Fibroblast of the conjunctiva (primary cell): Measurements from ENCODE around the gene CS.
"Not testable (repeated sequence)": the region's sequence is repeated elsewhere in the genome, so short reads cannot be mapped to it uniquely, and the experiment has no call there.

Experiments
- DNase-seq: peaks from one replicate; pipeline ENCODE4 v3.0.0-alpha.2; 2010; ENCODE audit warnings: low read depth

The CS gene

GRCh38 chr12:56321027-56321426 lies 20.9 kb upstream of the CS start:
- DNase-seq, result no peak

DNA sequence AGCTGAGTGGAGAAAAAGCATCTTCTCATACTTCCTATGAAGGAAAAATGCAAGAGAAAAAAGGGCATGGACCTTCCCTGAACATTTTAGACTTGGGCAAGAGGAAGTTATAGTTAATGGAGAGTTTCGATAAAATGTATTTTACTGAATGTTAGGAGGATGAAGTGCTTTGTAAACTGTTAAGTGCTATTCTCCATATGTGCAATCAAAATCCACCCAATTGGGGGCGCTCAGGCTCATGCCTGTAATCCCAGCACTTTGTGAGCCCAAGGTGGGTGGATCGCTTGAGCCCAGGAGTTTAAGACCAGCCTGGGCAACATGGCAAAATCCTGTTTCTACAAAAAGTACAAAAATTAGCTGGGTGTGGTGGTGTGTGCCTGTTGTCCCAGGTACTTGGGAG lies 17.5 kb upstream of the CS start:
- DNase-seq, result no peak

DNA sequence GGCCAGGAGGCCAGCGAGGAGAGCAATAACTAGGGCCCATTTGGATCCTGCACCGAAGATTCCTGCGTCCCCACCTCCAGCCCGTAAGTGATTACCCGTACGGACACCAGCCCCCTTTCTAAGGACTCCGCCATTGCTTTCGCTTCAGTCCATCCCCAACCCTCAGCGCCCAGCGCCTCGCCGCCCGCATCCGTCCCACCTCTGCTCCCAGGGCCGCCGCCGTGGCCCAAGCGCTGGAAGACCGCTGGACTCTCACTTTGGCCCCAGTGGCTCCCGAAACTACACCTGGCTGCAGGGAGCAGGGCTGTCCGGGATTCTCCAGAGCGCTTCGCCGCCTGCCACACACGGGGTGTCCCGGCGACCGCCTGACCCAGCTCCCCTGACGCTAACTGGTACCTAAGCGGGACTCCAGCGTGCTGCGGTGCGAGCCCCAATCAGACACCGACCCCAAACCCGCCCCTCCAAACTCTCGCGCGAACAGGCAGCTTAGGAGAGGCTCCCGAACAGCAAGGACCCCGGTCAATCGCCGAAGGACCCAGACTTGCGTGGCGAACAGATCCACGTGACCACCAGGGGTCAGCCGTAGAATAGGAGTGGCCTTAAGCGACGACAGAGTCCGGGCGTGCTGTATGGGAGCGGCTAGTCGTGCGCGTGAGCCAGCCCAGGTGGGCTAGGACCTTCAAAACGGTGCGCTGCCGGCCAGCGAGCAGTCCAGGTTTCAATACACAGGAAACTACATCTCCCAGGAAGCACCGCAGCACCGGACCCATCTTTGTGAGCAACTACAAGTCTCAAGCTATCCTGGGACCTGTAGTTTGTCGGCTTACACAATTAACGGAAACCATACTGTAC lies 15.7 kb upstream of the CS start, which contains the start of gene CNPY2:
TSS of gene CNPY2 (minus strand) at position 367 of the 852 bp plus-strand sequence. CDS start 771 bp downstream, outside the sequence.
- DNase-seq, result peak; percentile 93

DNA sequence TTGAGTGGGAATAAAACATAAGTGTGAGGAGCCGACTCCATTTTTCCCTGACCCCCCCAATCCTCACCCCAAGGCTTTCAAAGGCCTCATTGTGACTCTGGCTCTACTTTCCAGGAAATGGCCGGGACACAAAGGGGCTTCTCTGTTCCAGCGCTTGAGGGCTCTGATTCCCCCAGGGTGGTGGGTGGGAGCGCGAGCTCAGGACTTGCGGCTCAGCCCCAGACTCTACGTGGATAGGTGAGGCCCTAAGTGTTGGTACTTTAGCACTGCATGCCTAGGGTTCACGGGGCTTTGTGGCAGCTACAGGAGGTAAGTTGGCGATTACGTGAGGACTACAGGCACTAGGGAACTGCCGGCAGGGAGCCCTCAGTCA lies 15.1 kb upstream of the CS start:
- no peak for DNase-seq

DNA sequence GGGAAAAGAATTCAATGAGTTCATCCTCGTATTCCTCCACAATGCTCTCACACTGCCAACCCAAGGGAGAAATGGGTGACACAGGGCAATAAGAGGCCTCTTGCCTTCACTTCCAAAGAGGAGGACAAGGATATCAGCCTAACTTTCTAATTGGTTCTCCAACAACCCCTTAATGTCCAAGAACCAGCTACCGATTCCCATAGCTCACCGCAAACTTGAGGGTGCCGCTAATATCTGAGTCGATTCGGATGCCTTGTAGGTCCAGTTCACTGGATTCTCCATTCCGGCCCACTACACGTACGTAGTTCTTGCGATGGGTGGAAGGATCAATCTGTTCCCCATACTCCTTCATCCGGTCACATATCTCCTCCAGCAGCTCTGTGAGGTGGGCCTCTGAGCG lies 10.9 kb upstream of the CS start:
- DNase-seq, result no peak

DNA sequence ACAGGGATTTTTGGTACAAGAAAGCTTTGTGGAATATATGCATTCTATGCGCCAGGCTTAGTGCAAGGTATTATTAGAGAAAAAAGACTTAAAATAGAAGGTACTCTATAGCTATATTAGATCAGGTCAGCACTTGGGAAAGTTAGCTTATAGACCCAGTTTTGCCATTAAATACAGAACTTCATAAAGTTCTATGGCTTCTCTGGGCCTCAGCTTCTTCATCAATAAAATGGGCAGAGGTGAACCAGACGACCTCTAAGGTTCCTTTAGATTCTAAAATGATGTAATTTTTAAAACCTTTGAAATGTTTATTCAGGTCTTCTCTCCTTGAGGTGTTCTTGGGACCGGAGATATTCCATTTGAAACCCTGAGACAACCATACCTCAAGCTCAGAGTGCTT lies 8.6 kb upstream of the CS start:
- no peak for DNase-seq

- no peak for DNase-seq
Measured at GRCh38 chr12:56307221-56307965, 7.3 kb upstream of the CS start.

GRCh38 chr12:56304872-56305590 lies 4.9 kb upstream of the CS start:
- DNase-seq, result no peak

DNA sequence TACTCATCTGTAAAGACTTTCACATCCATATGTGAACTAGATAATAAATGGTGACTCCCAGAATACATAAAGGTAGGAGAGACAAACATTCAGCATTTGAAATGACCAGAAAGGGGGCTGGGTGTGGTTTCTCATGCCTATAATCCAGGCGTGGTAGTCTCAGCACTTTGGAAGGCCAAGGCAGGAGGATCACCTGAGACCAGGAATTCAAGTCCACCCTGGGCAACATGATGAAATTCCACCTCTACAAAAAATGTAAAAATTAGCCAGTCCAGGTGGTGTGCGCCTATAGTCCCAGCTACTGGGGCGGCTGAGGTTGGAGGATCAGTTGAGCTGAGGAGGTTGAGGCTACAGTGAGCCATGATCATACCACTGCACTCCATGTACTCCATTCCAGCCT lies 4.1 kb upstream of the CS start:
- no peak for DNase-seq

DNA sequence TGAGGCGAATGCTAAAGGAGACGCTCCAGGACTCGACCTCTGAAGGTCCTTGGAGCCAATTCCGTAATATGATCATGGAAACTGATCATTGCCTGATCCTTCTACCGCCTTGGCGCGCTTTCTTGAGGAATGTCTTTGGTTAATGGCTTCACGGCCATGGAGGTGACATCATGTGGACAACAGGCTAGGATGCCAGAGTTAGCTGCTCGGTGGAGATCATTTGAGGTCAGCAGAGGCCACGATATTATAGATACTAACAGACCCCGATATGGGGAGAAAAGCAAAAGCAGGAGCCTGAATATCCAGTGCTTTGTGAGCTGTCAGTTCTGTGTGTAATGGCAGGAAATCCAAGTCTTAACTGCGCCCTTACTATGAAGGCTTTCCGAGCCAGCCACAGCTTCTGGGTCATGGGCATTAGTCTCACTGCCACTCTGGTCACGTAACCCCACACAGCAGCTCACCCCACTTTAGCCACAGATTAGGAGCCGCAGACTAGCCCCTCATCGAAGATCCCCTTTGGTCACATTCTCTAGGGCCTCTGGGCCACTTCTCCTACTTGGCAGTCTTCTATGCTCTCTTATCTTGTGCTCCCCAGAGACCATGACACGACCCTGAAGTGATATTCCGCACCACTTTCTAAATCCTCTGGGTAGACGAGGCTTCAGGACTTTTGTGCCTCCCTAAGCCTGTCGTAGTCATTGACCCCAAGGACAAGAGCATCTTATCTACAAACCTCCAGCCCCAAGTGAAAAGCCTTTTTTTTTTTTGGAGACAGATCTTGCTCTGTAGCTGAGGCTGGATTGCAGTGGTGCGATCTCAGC lies 724 bp upstream of the CS start:
- no peak for DNase-seq

- no peak for DNase-seq
Measured at GRCh38 chr12:56299308-56299852, 750 bp downstream of the CS start.

- no peak for DNase-seq
Measured at GRCh38 chr12:56298828-56299227, 1.3 kb downstream of the CS start.

DNA sequence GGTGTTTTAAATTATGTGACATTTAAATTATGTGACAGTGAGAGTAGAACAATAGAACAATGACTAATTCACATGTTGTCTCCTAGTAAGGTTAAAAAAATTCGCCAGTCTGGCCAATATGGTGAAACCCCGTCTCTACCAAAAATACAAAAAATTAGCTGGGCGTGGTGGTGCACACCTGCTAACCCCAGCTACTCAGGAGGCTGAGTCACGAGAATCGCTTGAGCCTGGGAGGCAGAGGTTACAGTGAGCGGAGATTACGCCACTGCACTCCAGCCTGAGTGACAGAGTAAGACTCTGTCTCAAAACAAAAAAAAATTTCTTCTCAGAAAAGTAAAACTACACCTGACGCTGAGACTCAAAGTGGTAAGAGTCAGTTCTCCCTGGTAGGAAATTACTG lies 2.7 kb downstream of the CS start:
- no peak for DNase-seq

- no peak for DNase-seq
Measured at GRCh38 chr12:56296295-56296694, 3.8 kb downstream of the CS start.

DNA sequence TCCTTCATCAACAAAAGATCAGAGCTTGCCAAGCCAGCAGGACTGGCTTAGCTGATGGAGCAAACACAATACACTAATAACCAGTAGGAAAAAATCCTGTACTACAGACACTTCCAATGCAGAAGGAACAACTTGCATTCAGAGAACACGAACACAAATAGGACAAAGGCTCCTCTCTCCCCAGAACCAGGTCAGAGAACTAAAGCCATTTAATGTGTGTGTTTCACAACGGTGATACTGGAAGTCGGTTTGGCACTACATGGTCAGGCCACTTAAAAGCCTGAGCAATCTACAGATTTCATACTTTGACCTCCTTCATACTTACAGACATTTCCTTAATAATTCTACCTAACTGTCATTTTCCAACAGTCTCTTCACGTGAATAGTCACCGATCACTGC lies 6.3 kb downstream of the CS start:
- DNase-seq, result no peak

GRCh38 chr12:56288705-56289387 lies 11.3 kb downstream of the CS start:
- DNase-seq, result no peak

DNA sequence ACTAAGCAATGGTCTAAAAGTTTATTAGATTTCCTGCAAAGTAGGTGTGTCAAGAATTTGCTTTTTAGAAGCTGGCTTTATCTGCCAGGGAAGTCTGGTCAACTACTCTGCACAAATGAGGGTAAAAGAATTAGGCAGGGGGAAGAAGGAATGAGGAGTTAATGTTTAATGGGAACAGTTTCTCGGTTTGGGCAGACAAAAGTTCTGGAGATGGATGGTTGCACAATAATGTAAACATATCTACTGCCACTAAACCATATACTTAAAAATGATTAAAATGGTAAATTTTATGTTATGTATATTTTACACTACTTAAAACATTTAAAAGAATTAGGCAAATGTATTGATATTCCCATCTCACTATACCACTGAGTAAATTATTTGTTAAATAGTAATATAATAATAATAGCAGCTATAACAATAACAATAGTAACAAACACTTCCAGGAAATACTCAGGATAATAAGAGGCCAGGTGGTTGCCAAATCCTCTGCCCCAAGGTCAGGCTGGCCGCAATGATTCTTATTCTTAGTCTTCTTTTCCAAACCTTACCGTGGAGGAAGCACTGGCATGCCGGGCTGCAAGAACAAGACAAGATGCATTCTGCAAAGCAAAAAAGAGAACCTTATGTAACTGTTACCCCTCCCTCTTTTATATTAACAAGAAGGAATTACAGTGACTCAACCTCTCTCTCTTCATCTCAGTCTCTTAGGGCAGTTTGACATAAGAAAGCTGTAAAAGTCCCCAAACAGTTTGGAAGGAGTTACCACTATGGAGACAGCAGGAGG lies 13.9 kb downstream of the CS start:
- DNase-seq, result no peak

DNA sequence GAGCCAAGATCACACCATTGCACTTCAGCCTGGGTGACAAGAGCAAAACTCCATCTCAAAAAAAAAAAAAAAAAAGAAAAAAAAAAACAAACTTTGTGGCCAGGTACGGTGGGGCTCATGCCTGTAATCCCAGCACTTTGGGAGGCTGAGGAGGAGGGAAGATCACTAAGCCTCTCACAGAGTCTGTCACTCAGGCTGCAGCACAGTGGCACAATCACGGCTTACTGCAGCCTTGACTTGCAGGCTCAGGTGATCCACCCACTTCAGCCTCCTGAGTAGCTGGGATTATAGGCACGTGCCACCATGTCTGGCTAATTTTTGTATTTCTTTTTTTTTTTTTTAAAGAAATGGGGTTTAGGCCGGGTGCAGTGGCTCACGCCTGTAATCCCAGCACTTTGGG lies 15.9 kb downstream of the CS start:
- DNase-seq, result not testable (repeated sequence)

- no peak for DNase-seq
Measured at GRCh38 chr12:56282579-56282978, 17.6 kb downstream of the CS start.

DNA sequence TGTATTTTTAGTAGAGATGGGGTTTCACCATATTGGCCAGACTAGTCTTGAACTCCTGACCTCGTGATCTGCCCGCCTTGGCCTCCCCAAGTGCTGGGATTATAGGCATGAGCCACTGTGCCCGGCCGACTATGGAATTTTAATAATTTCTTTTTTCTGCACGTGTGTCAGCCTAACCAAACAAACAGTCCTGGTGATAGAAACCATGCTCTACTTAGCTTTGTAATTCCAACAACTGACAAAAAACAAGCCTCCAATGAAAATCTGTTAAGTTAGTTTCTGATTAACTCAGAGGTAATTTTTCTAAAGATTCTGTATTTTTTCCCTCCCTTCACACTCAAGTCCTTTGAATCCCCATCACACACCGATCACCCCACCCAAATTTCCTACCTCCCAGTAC lies 18.1 kb downstream of the CS start:
- DNase-seq, result no peak
